IMR-90 (cell line): ENCODE results near the gene DOHH.

Experiments used
- CTCF ChIP-seq: conservative IDR thresholded peaks from 2 replicates; pipeline ENCODE4 v1.5.1; 2012; ENCODE audit warnings: mild to moderate bottlenecking, low read depth, low read length, improper control_type of control experiment
- ELK1 ChIP-seq: fragments of 150-350 bp; IDR thresholded peaks from 2 replicates; pipeline ENCODE4 v1.6.1; 2016; ENCODE audit warnings: low read depth, mild to moderate bottlenecking, low read length, moderate library complexity, borderline replicate concordance
- FOS ChIP-seq: fragments of 150-350 bp; IDR thresholded peaks from 2 replicates; pipeline ENCODE4 v1.6.1; 2016; ENCODE audit warnings: low read depth, low read length
- MAFK ChIP-seq: IDR thresholded peaks from 2 replicates; pipeline ENCODE4 v1.6.1; 2012; ENCODE audit warnings: low read depth, low read length, improper control_type of control experiment
- MXI1 ChIP-seq: IDR thresholded peaks from 2 replicates; pipeline ENCODE4 v1.6.1; 2012; ENCODE audit warnings: low read depth, mild to moderate bottlenecking, low read length, moderate library complexity, borderline replicate concordance
- POLR2A ChIP-seq: IDR thresholded peaks from 2 replicates; pipeline ENCODE4 v1.6.1; 2012; ENCODE audit warnings: mild to moderate bottlenecking, low read depth, low read length
- RAD21 ChIP-seq: IDR thresholded peaks from 2 replicates; pipeline ENCODE4 v1.6.1; 2012; ENCODE audit warnings: low read length, improper control_type of control experiment
- RFX5 ChIP-seq: IDR thresholded peaks from 2 replicates; pipeline ENCODE4 v1.8.0; 2012; ENCODE audit warnings: low read depth, mild to moderate bottlenecking, low read length, moderate library complexity
- SMC3 ChIP-seq: fragments of 150-350 bp; IDR thresholded peaks from 2 replicates; pipeline ENCODE4 v1.6.1; 2016; ENCODE audit warnings: low read depth, mild to moderate bottlenecking, antibody characterized with exemption, low read length, moderate library complexity
- USF2 ChIP-seq: fragments of 150-350 bp; IDR thresholded peaks from 2 replicates; pipeline ENCODE4 v1.6.1; 2017; ENCODE audit warnings: mild to moderate bottlenecking, antibody characterized with exemption, low read length, low read depth

GRCh38 chr19:3537438-3538240 is 37.2 kb upstream of the DOHH start:
- TF ChIP-seq CTCF: no peak
- no peak for TF ChIP-seq SMC3
- no peak for TF ChIP-seq POLR2A
- TF ChIP-seq FOS: no peak
- no peak for TF ChIP-seq ELK1
- TF ChIP-seq MXI1: no peak
- TF ChIP-seq USF2: no peak
- TF ChIP-seq MAFK: no peak
- TF ChIP-seq RFX5: no peak
- TF ChIP-seq RAD21: no peak
